ENCODE data around the gene KIAA1755.
A peak's percentile ranks its signal among the peaks of the same experiment; 100 is the strongest.

DNA sequence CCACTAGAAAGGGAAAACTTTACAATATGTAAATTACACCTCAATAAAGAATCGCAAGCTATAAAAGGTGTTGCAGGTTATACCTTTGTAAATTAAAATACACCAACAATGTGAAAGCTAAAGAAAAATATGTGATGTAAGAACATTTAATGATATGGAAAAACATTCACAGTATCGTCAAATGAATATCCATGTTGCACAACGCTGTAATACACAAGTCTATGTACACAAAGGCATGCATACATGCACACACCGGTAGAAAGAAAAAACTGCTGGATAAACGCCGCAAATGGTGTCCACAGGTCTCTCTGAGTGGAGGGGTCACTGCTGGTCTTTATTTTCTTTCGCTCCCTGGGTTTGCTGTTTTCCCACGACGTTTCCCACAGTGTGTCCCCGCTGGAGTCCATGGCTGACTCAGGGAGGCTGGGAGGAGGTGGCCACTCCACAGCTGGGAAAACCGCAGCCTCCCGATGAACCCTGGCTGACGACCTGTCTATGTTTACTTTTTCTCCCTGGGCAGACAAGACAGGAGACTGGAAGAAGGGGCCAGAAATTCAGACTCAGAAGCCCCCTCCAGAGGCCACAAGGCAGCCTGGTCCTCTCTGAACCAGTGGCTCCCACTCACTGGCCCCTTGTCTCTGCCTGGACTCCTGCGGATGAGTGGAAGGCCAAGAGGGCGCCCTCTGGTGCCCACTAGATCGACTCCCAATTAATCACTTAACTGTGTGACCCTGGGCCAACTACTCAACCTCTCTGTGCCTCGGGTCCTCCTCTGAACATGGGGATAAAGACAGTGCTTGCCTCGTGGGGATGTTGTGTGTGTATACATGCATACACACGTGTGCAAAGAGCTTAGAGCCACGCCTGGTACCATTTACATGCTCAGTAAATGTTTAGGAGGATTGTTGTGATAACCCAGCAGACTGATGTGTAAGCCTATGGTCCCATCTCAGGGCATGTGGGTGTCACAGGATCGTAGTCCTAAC lies 30.6 kb upstream of the KIAA1755 start:
- TF ChIP-seq EZH2phosphoT487 (IDR thresholded peaks at IDR 0.05; ENCODE audit: borderline replicate concordance, low read length), result no peak
- TF ChIP-seq, protein P1, sequence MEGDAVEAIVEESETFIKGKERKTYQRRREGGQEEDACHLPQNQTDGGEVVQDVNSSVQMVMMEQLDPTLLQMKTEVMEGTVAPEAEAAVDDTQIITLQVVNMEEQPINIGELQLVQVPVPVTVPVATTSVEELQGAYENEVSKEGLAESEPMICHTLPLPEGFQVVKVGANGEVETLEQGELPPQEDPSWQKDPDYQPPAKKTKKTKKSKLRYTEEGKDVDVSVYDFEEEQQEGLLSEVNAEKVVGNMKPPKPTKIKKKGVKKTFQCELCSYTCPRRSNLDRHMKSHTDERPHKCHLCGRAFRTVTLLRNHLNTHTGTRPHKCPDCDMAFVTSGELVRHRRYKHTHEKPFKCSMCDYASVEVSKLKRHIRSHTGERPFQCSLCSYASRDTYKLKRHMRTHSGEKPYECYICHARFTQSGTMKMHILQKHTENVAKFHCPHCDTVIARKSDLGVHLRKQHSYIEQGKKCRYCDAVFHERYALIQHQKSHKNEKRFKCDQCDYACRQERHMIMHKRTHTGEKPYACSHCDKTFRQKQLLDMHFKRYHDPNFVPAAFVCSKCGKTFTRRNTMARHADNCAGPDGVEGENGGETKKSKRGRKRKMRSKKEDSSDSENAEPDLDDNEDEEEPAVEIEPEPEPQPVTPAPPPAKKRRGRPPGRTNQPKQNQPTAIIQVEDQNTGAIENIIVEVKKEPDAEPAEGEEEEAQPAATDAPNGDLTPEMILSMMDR (IDR thresholded peaks at IDR 0.05; ENCODE audit: low read depth, low read length, poor library complexity, severe bottlenecking), result peak; percentile 60

All from DOHH2 (cell line).